Measurements from ENCODE around the gene APBA2.
A peak's percentile ranks its signal among the peaks of the same experiment; 100 is the strongest.

The APBA2 gene

GRCh38 chr15:28955993-28956421 is 70.2 kb downstream of the APBA2 start:
- no peak overlapping the region for H3K4me3 ChIP-seq (ENCODE audit: low read depth, low read length)
- no peak for TF ChIP-seq CTCF (IDR thresholded peaks at IDR 0.05; ENCODE audit: low read depth, low read length, missing control alignments)
- DNase-seq (ENCODE audit: low read depth), result peak; percentile 71
- in situ Hi-C loops (cut with HindIII; ENCODE audit: low sequenced_read_pairs), result no loop called here

- no peak overlapping the region for H3K4me3 ChIP-seq (ENCODE audit: low read depth, low read length)
- no peak for DNase-seq (ENCODE audit: low read depth)
- TF ChIP-seq CTCF (IDR thresholded peaks at IDR 0.05; ENCODE audit: low read depth, low read length, missing control alignments), result no peak
- in situ Hi-C loops (cut with HindIII; ENCODE audit: low sequenced_read_pairs), result no loop called here
These were observed 70.7 kb downstream of the APBA2 start for GRCh38 chr15:28956491-28956890.

GRCh38 chr15:28957606-28958498 is 72.1 kb downstream of the APBA2 start:
- no peak for TF ChIP-seq CTCF (IDR thresholded peaks at IDR 0.05; ENCODE audit: low read depth, low read length, missing control alignments)
- in situ Hi-C loops (cut with HindIII; ENCODE audit: low sequenced_read_pairs), result no loop called here

GRCh38 chr15:28959326-28959725 is 73.6 kb downstream of the APBA2 start:
- no peak for TF ChIP-seq CTCF (IDR thresholded peaks at IDR 0.05; ENCODE audit: low read depth, low read length, missing control alignments)
- DNase-seq (ENCODE audit: low read depth), result no peak
- H3K4me3 ChIP-seq (ENCODE audit: low read depth, low read length), result no peak overlapping the region
- in situ Hi-C loops (cut with HindIII; ENCODE audit: low sequenced_read_pairs), result no loop called here

More at GRCh38 chr15:28957606-28958498, 72.1 kb downstream of the APBA2 start:
- H3K4me3 ChIP-seq (ENCODE audit: low read depth, low read length), result no peak overlapping the region
- no peak for DNase-seq (ENCODE audit: low read depth)

GRCh38 chr15:28960979-28961378 is 75.2 kb downstream of the APBA2 start:
- TF ChIP-seq CTCF (IDR thresholded peaks at IDR 0.05; ENCODE audit: low read depth, low read length, missing control alignments), result no peak
- in situ Hi-C loops (cut with HindIII; ENCODE audit: low sequenced_read_pairs), result no loop called here
- H3K4me3 ChIP-seq (ENCODE audit: low read depth, low read length), result no peak overlapping the region
- peak; percentile 62 for DNase-seq (ENCODE audit: low read depth)

GRCh38 chr15:28961391-28961790 is 75.6 kb downstream of the APBA2 start:
- no peak for TF ChIP-seq CTCF (IDR thresholded peaks at IDR 0.05; ENCODE audit: low read depth, low read length, missing control alignments)
- in situ Hi-C loops (cut with HindIII; ENCODE audit: low sequenced_read_pairs), result no loop called here

More at GRCh38 chr15:28961391-28961790, 75.6 kb downstream of the APBA2 start:
- no peak for DNase-seq (ENCODE audit: low read depth)
- H3K4me3 ChIP-seq (ENCODE audit: low read depth, low read length), result no peak overlapping the region
